Tibial nerve (tissue), 4 donors: ENCODE data around the gene SEL1L. TPM values are rescaled to one million over a fixed set of nuclear protein-coding genes. Genes with fewer than 3 reads are reported as not detected.

Experiments
- DNase-seq, 2 donors: peaks; one replicate each; pipeline ENCODE4 v3.0.0-alpha.2; 2019; ENCODE audit warnings: low spot score in 2 of 2
- H3K27ac ChIP-seq, 4 donors: fragments of 200-600 bp; sonication (generic) in 3 of 4; one replicate each; pipeline ENCODE4 v1.5.1; 2017 to 2019; ENCODE audit warnings: mild to moderate bottlenecking in 1 of 4
- H3K27me3 ChIP-seq, 2 donors: fragments of 200-600 bp; sonication (generic) in 1 of 2; one replicate each; pipeline versions ENCODE4 v1.5.1 to v1.6.0; 2017 to 2019
- H3K36me3 ChIP-seq, 3 donors: fragments of 200-600 bp; sonication (generic); one replicate each; pipeline ENCODE4 v1.5.1; 2018 to 2019
- H3K4me1 ChIP-seq, 4 donors: fragments of 200-600 bp; sonication (generic) in 3 of 4; one replicate each; pipeline ENCODE4 v1.5.1; 2017 to 2019
- H3K4me3 ChIP-seq, 4 donors: fragments of 200-600 bp; sonication (generic) in 3 of 4; one replicate each; pipeline ENCODE4 v1.5.1; 2017 to 2019; ENCODE audit warnings: mild to moderate bottlenecking in 1 of 4, moderate library complexity in 1 of 4
- H3K9me3 ChIP-seq, 4 donors: fragments of 200-600 bp; sonication (generic) in 3 of 4; one replicate each; pipeline ENCODE4 v1.5.1; 2017 to 2019
- EP300 ChIP-seq, 2 donors: sonication (generic); formaldehyde crosslinking; IDR thresholded peaks; one replicate each; pipeline ENCODE4 v1.6.1; 2017; ENCODE audit warnings: antibody characterized with exemption in 2 of 2, mild to moderate bottlenecking in 1 of 2
- POLR2A ChIP-seq, 2 donors: fragments of 450-650 bp; IDR thresholded peaks; one replicate each; pipeline ENCODE4 v1.6.1; 2017; ENCODE audit warnings: antibody characterized with exemption in 2 of 2, mild to moderate bottlenecking in 2 of 2, moderate library complexity in 2 of 2
- WGBS, 2 donors: methylation state at CpG; one replicate each; pipeline ENCODE4 v1.1.5; 2018; 5-methylcytosine and 5-hydroxymethylcytosine counted together
- total RNA-seq, 4 donors: library from RNA; depleted of rRNA; stranded (reverse); fragments of >200 nt; gene quantifications; one replicate each; pipeline ENCODE4 v1.1.0, GENCODE V29; 2016
- TF ChIP-seq, protein P1 (sequence below), 5 experiments: fragments of 200-600 bp in 3 of 5; fragments of 450-650 bp in 2 of 5; sonication (generic) in 3 of 5; IDR thresholded peaks; one replicate each; pipeline ENCODE4 v1.5.1; 2016 to 2019; ENCODE audit warnings: antibody characterized with exemption in 5 of 5, mild to moderate bottlenecking in 3 of 5, moderate library complexity in 2 of 5

The SEL1L gene
- total RNA-seq, 4 donors from 2014 or later, result 35.2 to 42.2 (median 40.1) TPM

GRCh38 chr14:81459912-81460311, 73.7 kb downstream of the SEL1L start:
- TF ChIP-seq POLR2A (IDR thresholded peaks at IDR 0.05) (no peak), EP300 (IDR thresholded peaks at IDR 0.05) (no peak)
- TF ChIP-seq, protein P1, sequence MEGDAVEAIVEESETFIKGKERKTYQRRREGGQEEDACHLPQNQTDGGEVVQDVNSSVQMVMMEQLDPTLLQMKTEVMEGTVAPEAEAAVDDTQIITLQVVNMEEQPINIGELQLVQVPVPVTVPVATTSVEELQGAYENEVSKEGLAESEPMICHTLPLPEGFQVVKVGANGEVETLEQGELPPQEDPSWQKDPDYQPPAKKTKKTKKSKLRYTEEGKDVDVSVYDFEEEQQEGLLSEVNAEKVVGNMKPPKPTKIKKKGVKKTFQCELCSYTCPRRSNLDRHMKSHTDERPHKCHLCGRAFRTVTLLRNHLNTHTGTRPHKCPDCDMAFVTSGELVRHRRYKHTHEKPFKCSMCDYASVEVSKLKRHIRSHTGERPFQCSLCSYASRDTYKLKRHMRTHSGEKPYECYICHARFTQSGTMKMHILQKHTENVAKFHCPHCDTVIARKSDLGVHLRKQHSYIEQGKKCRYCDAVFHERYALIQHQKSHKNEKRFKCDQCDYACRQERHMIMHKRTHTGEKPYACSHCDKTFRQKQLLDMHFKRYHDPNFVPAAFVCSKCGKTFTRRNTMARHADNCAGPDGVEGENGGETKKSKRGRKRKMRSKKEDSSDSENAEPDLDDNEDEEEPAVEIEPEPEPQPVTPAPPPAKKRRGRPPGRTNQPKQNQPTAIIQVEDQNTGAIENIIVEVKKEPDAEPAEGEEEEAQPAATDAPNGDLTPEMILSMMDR (IDR thresholded peaks at IDR 0.05), result no peak
- Histone ChIP-seq H3K4me1 (peaks cover 0 to 2% (median 0%) of the 10 kb centered on the region in 4 donors), H3K27me3 (no peaks in the 10 kb centered on the region), H3K27ac (no peak overlapping the region), H3K9me3 (no peaks in the 10 kb centered on the region), H3K4me3 (no peak overlapping the region), H3K36me3 (no peaks in the 10 kb centered on the region)
- WGBS, 2 donors, result 91 to 95% methylated on average over 4 of the region's 4 CpGs
- no peak for DNase-seq

GRCh38 chr14:81458352-81458751, 75.3 kb downstream of the SEL1L start:
- TF ChIP-seq POLR2A (IDR thresholded peaks at IDR 0.05) (no peak), EP300 (IDR thresholded peaks at IDR 0.05) (no peak)
- TF ChIP-seq, protein P1 (IDR thresholded peaks at IDR 0.05), result no peak
- Histone ChIP-seq H3K4me1 (no peaks in the 10 kb centered on the region), H3K4me3 (no peak overlapping the region), H3K36me3 (no peaks in the 10 kb centered on the region), H3K27me3 (no peaks in the 10 kb centered on the region), H3K9me3 (no peaks in the 10 kb centered on the region), H3K27ac (no peak overlapping the region)
- WGBS, 2 donors, result 94 to 98% methylated on average over 8 of the region's 8 CpGs
- DNase-seq, result no peak

DNA sequence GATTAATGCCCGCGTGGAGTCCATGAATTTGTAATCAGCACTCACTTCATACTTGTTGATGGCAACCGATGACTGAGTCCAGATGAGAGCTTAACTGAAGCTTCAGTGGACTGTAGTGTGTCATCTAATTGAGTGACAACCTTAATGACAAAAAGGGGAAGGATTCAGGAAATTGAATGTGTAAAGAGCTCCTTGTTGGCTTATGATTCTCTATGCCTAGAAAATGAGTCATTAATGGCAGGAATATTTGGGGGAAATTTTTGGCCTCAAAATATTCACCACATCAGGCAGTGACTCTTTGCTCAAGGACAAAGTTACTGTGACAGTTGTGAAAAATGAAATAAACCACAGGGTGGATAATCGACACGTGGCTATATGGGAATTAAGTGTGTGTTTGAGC, 78.3 kb downstream of the SEL1L start:
- 73 to 82% methylated on average over 5 of the region's 5 CpGs for WGBS, 2 donors
- TF ChIP-seq EP300 (IDR thresholded peaks at IDR 0.05), result no peak
- TF ChIP-seq POLR2A (IDR thresholded peaks at IDR 0.05), result no peak
- TF ChIP-seq, protein P1 (IDR thresholded peaks at IDR 0.05), result no peak
- no peaks in the 10 kb centered on the region for H3K9me3 ChIP-seq
- H3K4me1 ChIP-seq, result peaks cover 0 to 7% (median 0%) of the 10 kb centered on the region in 4 donors
- H3K27ac ChIP-seq, result no peak overlapping the region
- no peaks in the 10 kb centered on the region for H3K27me3 ChIP-seq
- no peak overlapping the region for H3K4me3 ChIP-seq
- H3K36me3 ChIP-seq, result no peaks in the 10 kb centered on the region
- no peak for DNase-seq

- 81 to 86% methylated on average over 5 of the region's 5 CpGs for WGBS, 2 donors
- no peaks in the 10 kb centered on the region for H3K36me3 ChIP-seq
- no peak for DNase-seq
- H3K4me1 ChIP-seq, result peaks cover 0 to 14% (median 3%) of the 10 kb centered on the region in 4 donors
- no peak overlapping the region for H3K4me3 ChIP-seq
- H3K9me3 ChIP-seq, result no peaks in the 10 kb centered on the region
- no peak for TF ChIP-seq EP300 (IDR thresholded peaks at IDR 0.05)
- H3K27me3 ChIP-seq, result no peaks in the 10 kb centered on the region
- H3K27ac ChIP-seq, result no peak overlapping the region
These were observed 79.0 kb downstream of the SEL1L start for GRCh38 chr14:81454572-81455218.

DNA sequence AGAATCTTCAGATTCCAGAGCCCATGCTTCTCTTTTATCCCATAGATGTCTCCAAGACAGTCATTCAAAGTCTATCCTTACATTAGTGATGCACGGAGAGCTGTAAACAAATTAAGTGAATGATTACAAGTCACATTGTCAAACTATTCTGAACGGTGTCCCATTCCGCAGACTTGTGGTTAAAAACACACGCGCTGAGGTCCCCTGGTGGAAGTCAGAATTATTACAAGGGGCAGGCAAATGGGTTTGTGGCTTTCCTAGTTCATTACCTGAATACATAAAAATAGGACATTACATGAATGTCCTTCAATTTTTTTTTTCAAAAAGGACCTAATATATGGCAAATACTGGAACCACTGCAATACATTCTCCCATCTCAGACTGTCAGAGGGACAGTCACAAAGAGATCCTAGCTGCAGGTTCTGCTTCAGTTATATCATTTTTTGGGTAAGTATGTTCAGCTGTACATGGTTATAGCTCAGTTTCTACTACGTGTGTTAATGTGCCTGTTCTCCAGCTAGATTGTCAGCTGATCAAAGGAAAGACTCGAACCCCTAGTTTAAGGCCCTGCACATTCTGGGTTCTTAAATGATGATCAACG, 80.4 kb downstream of the SEL1L start:
- peaks cover 0 to 27% (median 5%) of the 10 kb centered on the region in 4 donors for H3K4me1 ChIP-seq
- H3K36me3 ChIP-seq, result no peaks in the 10 kb centered on the region
- 20% methylated on average over 8 of the region's 8 CpGs for WGBS, 2 donors
- H3K27me3 ChIP-seq, result no peaks in the 10 kb centered on the region
- peak overlapping the region in 1 of 4 donors; percentile 19 for H3K27ac ChIP-seq
- no peaks in the 10 kb centered on the region for H3K9me3 ChIP-seq
- no peak overlapping the region for H3K4me3 ChIP-seq
- peak; percentile 34 to 70 for DNase-seq
- no peak for TF ChIP-seq EP300 (IDR thresholded peaks at IDR 0.05)
- TF ChIP-seq, protein P1 (IDR thresholded peaks at IDR 0.05), result peak; percentile 84 to 89 (median 85)
